HG02678 (cell line): Measurements from ENCODE around the gene LNP1.
A peak's percentile ranks its signal among the peaks of the same experiment; 100 is the strongest.

Experiments used
- ATAC-seq: cut with Tn5 transposase; IDR thresholded peaks from one replicate; pipeline ENCODE4 v1.9.1; 2021; ENCODE audit warnings: mild to moderate bottlenecking, moderate library complexity; ENCODE audit not compliant: unreplicated experiment

LNP1 gene

GRCh38 chr3:100399341-100400071, 1.8 kb upstream of the LNP1 start:
- ATAC-seq, result no peak

- peak; percentile 7 for ATAC-seq
Observed at GRCh38 chr3:100400419-100400779, 940 bp upstream of the LNP1 start.

- ATAC-seq, result peak; percentile 15
Observed at GRCh38 chr3:100401674-100402041, 319 bp downstream of the LNP1 start.

GRCh38 chr3:100402256-100402655, 917 bp downstream of the LNP1 start:
- no peak for ATAC-seq

GRCh38 chr3:100402891-100403290, 1.6 kb downstream of the LNP1 start:
- ATAC-seq, result no peak

GRCh38 chr3:100403362-100404249, 2.3 kb downstream of the LNP1 start:
- no peak for ATAC-seq

GRCh38 chr3:100404250-100404548, 2.9 kb downstream of the LNP1 start:
- ATAC-seq, result no peak

- ATAC-seq, result no peak
Observed at GRCh38 chr3:100407164-100407563, 5.8 kb downstream of the LNP1 start.

GRCh38 chr3:100407977-100408532, 6.7 kb downstream of the LNP1 start:
- no peak for ATAC-seq

GRCh38 chr3:100411091-100411982, 10.0 kb downstream of the LNP1 start:
- no peak for ATAC-seq

GRCh38 chr3:100412912-100413590, 11.7 kb downstream of the LNP1 start:
- no peak for ATAC-seq

GRCh38 chr3:100413613-100414012, 12.3 kb downstream of the LNP1 start:
- no peak for ATAC-seq

GRCh38 chr3:100416176-100416575, 14.8 kb downstream of the LNP1 start:
- no peak for ATAC-seq

GRCh38 chr3:100416863-100417262, 15.5 kb downstream of the LNP1 start:
- ATAC-seq, result no peak

- ATAC-seq, result no peak
Observed at GRCh38 chr3:100419406-100419805, 18.1 kb downstream of the LNP1 start.

- ATAC-seq, result no peak
Observed at GRCh38 chr3:100420885-100421284, 19.5 kb downstream of the LNP1 start.

- ATAC-seq, result no peak
Observed at GRCh38 chr3:100423611-100424010, 22.3 kb downstream of the LNP1 start.

- no peak for ATAC-seq
Observed at GRCh38 chr3:100424261-100424660, 22.9 kb downstream of the LNP1 start.

- no peak for ATAC-seq
Observed at GRCh38 chr3:100425316-100425715, 24.0 kb downstream of the LNP1 start.

GRCh38 chr3:100426067-100426682, 24.8 kb downstream of the LNP1 start:
- no peak for ATAC-seq
